Pancreas (tissue), 10 donors: Measurements from ENCODE around the gene STK11. TPM values are rescaled to one million over a fixed set of nuclear protein-coding genes. Genes with fewer than 3 reads are reported as not detected.
A peak's percentile ranks its signal among the peaks of the same experiment; 100 is the strongest.

Source experiments
- ATAC-seq, 4 donors: fragments of 200-7000 bp; cut with Tn5 transposase; one replicate each; pipeline versions ENCODE4 v1.8.0 to v1.9.1; 2020; ENCODE audit warnings: mild to moderate bottlenecking in 4 of 4, moderate library complexity in 4 of 4
- DNase-seq, 6 donors: peaks; one replicate each; pipeline ENCODE4 v3.0.0-alpha.2; 2020
- FAIRE-seq: peaks from 2 replicates; lab custom pipeline; 2012; peaks lifted over from hg19 to GRCh38; lab: Jason Lieb, UNC
- H3K27ac ChIP-seq, 4 donors: fragments of 200-600 bp; sonication (generic); 1 replicate in 3 of 4; 2 replicates in 1 of 4; pipeline versions ENCODE4 v1.5.0 to v1.8.0; 2020
- H3K27me3 ChIP-seq, 4 donors: fragments of 200-600 bp; one replicate each; pipeline ENCODE4 v1.8.0; 2021
- H3K36me3 ChIP-seq, 3 donors: fragments of 200-600 bp; sonication (generic) in 1 of 3; one replicate each; pipeline versions ENCODE4 v1.5.0 to v1.8.0; 2020 to 2021
- H3K4me1 ChIP-seq, 3 donors: fragments of 200-600 bp; one replicate each; pipeline ENCODE4 v1.8.0; 2021
- H3K4me3 ChIP-seq, 4 donors: fragments of 200-600 bp; sonication (generic) in 2 of 4; one replicate each; pipeline versions ENCODE4 v1.5.0 to v1.8.0; 2020 to 2021
- H3K9me3 ChIP-seq, 4 donors: fragments of 200-600 bp; one replicate each; pipeline ENCODE4 v1.8.0; 2021
- CTCF ChIP-seq, 4 donors: fragments of 200-600 bp; sonication (generic) in 3 of 4; IDR thresholded peaks; one replicate each; pipeline versions ENCODE4 v1.5.0 to v1.8.0; 2021; ENCODE audit warnings: antibody characterized with exemption in 4 of 4
- WGBS, 2 donors: extraction: QIAGEN DNeasy Blood & Tissue Kit; methylation state at CpG; one replicate each; pipeline ENCODE4 v1.1.7; 2013; 5-methylcytosine and 5-hydroxymethylcytosine counted together
- intact Hi-C, 3 donors: fragments of 100-400 bp; cut with DNase I; formaldehyde crosslinking; loops; one replicate each; pipeline versions ENCODE4 v1.11.1 to v1.14.2; 2022
- polyA plus RNA-seq, 2 donors: library from polyadenylated mRNA; stranded (reverse); fragments of 200-250 nt; gene quantifications; one replicate each; pipeline ENCODE4 v1.2.3, GENCODE V29; 2013
- total RNA-seq, 6 donors: library from RNA; stranded (reverse); fragmentation: NEBNext Ultra II Directional in 4 of 6; extraction: Animal tissue kit (Norgen Biotek cat#: 25700) in 4 of 6; gene quantifications; one replicate each; pipeline versions ENCODE4 v1.2.1 to v1.2.4, GENCODE V29; 2021 to 2023
- donor health status: healthy with polysubstance abuse.
- donor health status: DM: no; HTN: no; CAD: no; lungs with moderate emphysema.
- donor health status: DM: no; HTN: no; CAD: no.
- donor health status: control.
- donor health status: control.
- donor health status: Bipolar disorder and iron deficiency.
- donor health status: DM: yes; HTN: yes; CAD: no.
- donor health status: DM: no; HTN: no; CAD: no.
- donor health status: DM: no; HTN: no; CAD: no.
- donor health status: DM: yes; HTN: yes; CAD: no.

STK11 gene
- total and polyA plus RNA-seq, 8 donors, result 20.1 to 62.2 (median 24.8) TPM

DNA sequence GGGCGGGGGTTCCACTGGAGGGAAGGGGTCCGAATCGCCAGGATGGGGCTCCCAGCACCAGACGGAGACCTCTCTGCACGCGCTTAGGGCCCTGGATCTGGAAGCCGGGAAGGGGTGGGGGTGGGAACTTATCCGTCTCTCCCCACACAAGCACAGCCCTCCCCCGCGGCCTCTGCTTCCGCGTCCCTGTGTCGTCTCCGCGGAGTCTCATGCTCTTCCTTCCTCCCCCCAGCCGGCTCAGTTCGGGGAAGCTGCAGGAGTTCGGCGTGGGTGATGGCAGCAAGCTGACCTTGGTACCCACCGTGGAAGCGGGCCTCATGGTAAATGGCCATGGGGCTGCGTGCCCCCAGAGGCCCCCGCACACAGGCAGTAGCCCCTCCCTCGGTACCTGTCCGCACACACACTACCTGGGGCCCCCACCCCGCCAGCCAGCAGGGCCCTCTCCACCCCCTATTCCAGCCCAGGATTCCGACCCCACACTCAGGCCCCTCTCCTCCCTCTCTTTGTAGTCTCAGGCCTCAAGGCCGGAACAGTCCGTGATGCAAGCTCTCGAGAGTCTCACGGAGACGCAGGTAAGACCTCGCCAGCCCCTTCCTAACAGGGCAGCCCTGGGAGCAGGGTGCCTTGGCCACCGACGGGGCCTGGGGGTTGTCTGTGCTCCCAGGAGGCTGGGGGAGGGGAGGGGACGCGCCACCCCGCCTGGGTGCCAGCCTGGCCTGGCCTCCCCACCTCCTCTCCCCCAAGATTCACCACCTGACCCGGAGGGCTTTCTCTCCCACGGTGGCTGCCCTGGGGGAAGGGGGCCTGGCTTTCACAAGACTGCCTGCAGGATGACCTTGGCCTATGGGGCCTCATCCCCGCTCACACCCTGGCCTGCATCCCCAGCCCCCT is 46.0 kb downstream of the STK11 start:
- Histone ChIP-seq H3K27ac (peak overlapping the region; percentile 97 to 99 (median 98)), H3K36me3 (peaks cover 8 to 28% (median 26%) of the 10 kb centered on the region in 3 donors), H3K9me3 (no peaks in the 10 kb centered on the region), H3K4me3 (peak overlapping the region; percentile 84 to 96 (median 90)), H3K27me3 (no peaks in the 10 kb centered on the region), H3K4me1 (peaks cover 12 to 35% (median 25%) of the 10 kb centered on the region in 3 donors)
- intact Hi-C loops, result no loop called here
- ATAC-seq (peak; percentile 2 to 36 (median 9)), FAIRE-seq (no peak), DNase-seq (peak; percentile 85 to 91 (median 88))
- TF ChIP-seq CTCF (IDR thresholded peaks at IDR 0.05), result no peak
- WGBS, 2 donors, result 1% methylated on average over 28 to 41 of the region's 41 CpGs

DNA sequence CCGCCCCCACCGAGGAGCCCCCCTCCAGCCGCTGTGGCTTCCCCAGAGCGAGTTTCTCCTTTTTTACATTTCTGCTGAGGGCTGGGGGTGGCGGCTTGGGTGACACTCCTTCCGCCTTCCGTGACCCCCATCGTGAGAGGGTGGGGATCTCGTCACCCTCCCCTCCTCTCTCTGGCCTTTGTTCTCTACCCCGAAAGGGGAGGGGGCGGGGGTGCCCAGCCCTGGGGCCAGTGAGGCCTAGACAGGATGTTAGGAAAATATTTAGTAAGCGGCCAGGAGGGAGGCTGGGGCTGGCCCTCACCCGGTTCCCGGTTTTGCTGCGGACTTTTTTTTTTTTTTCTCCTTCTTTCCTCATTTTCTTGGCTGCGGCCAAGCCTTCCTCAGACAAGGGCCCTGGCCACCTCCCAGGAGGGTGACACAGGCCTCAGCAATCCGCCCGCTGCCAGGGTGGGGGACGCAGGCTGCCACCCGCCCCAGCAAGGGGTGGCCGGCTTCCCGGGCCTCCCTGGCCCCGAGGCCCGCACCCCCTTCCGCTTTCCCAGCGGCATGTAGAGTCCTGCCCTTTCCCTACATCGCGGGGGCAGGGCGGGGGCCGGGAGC is 46.7 kb downstream of the STK11 start:
- FAIRE-seq, result no peak
- 1 to 2% methylated on average over 30 of the region's 30 CpGs for WGBS, 2 donors
- peak in 4 of 6 donors; percentile 92 to 97 (median 95) for DNase-seq

GRCh38 chr19:1252821-1253513 is 47.4 kb downstream of the STK11 start:
- peak overlapping the region; percentile 84 to 96 (median 90) for H3K4me3 ChIP-seq

More for the DNA sequence above, 46.7 kb downstream of the STK11 start:
- Histone ChIP-seq H3K27me3 (no peaks in the 10 kb centered on the region), H3K4me1 (peaks cover 12 to 41% (median 25%) of the 10 kb centered on the region in 3 donors), H3K9me3 (no peaks in the 10 kb centered on the region), H3K4me3 (peak overlapping the region; percentile 84 to 96 (median 90)), H3K27ac (peak overlapping the region; percentile 97 to 99 (median 98)), H3K36me3 (peaks cover 8 to 36% (median 34%) of the 10 kb centered on the region in 3 donors)
- intact Hi-C loops, result no loop called here
- peak; percentile 49 to 56 (median 52) for ATAC-seq
- TF ChIP-seq CTCF (IDR thresholded peaks at IDR 0.05), result no peak

More at GRCh38 chr19:1252821-1253513, 47.4 kb downstream of the STK11 start:
- H3K36me3 ChIP-seq, result peaks cover 8 to 40% (median 34%) of the 10 kb centered on the region in 3 donors
- intact Hi-C loops, result no loop called here
- H3K27me3 ChIP-seq, result no peaks in the 10 kb centered on the region
- H3K27ac ChIP-seq, result peak overlapping the region; percentile 97 to 99 (median 98)
- DNase-seq, result peak; percentile 90 to 96 (median 92)
- no peak for TF ChIP-seq CTCF (IDR thresholded peaks at IDR 0.05)
- WGBS, 2 donors, result 2 to 3% methylated on average over 18 to 26 of the region's 26 CpGs
- peaks cover 9 to 39% (median 21%) of the 10 kb centered on the region in 3 donors for H3K4me1 ChIP-seq
- FAIRE-seq, result no peak
- H3K9me3 ChIP-seq, result no peaks in the 10 kb centered on the region
- ATAC-seq, result peak; percentile 35 to 61 (median 44)
